K562 (cell line): ENCODE results near the gene LRMDA. TPM values are rescaled to one million over a fixed set of nuclear protein-coding genes. Genes with fewer than 3 reads are reported as not detected.

Experiments
- ATAC-seq: fragments of 200-7000 bp; cut with Tn5 transposase; 3 replicates; pipeline ENCODE4 v1.9.1; 2020; ENCODE audit warnings: moderate library complexity
- BruUV-seq: library from RNA; stranded (reverse); fragments of 400-500 nt; replicated peaks from 2 replicates; lab custom pipeline; 2021; lab: Mats Ljungman, UMichigan
- CTCF ChIA-PET: fragments of 300-600 bp; formaldehyde crosslinking; extraction: SDS; loops from one replicate; lab custom pipeline; 2021; ENCODE audit warnings: low intra/inter-chr PET ratio; lab: Yijun Ruan, JAX
- POLR2A ChIA-PET: fragments of 300-600, 350-650 bp; sonication (Branson Sonifier 250); formaldehyde crosslinking; extraction: SDS; loops from one replicate; lab custom pipeline; 2021; ENCODE audit warnings: antibody characterized with exemption, inconsistent platforms; lab: Yijun Ruan, JAX
- DNase-seq, 4 experiments: peaks; one replicate each; pipeline versions ENCODE4 v3.0.0 to v3.0.0-alpha.2; 2011 to 2018; ENCODE audit warnings: low spot score in 3 of 4, mixed read lengths in 3 of 4; ENCODE audit errors: extremely low read depth in 1 of 4
- FAIRE-seq: peaks from 2 replicates; lab custom pipeline; 2011; peaks lifted over from hg19 to GRCh38; lab: Jason Lieb, UNC
- H2AFZ ChIP-seq: 2 replicates; pipeline ENCODE4 v1.6.0; 2011; ENCODE audit warnings: low read depth, low read length, control low read depth, inconsistent platforms
- H3K27ac ChIP-seq: fragments of 200-600 bp; 3 replicates; pipeline ENCODE4 v1.8.0; 2011; ENCODE audit warnings: low read depth, mild to moderate bottlenecking, control low read depth, inconsistent platforms, low read length, moderate library complexity, mixed read lengths; ENCODE audit errors: extremely low read depth
- H3K27me3 ChIP-seq, 2 experiments: fragments of 300-600 bp in 1 of 2; 2 replicates in 1 of 2; 3 replicates in 1 of 2; pipeline versions ENCODE4 v1.6.0 to v1.8.0; 2011; ENCODE audit warnings: inconsistent platforms in 2 of 2, low read length in 2 of 2, mild to moderate bottlenecking in 1 of 2, mixed read lengths in 1 of 2, moderate library complexity in 1 of 2; ENCODE audit not compliant: control insufficient read depth in 2 of 2, insufficient read depth in 2 of 2
- H3K36me3 ChIP-seq: fragments of 300-600 bp; 3 replicates; pipeline ENCODE4 v1.8.0; 2011; ENCODE audit warnings: mild to moderate bottlenecking, low read length, inconsistent platforms; ENCODE audit not compliant: control insufficient read depth, insufficient read depth
- H3K4me1 ChIP-seq, 2 experiments: fragments of 200-600 bp in 1 of 2; replicated peaks in 1 of 2; 2 replicates in 1 of 2; 3 replicates in 1 of 2; pipeline versions ENCODE4 v1.5.1 to v1.8.0; 2011; ENCODE audit warnings: inconsistent platforms in 2 of 2, low read length in 2 of 2, mild to moderate bottlenecking in 1 of 2, mixed read lengths in 1 of 2, moderate library complexity in 1 of 2; ENCODE audit not compliant: control insufficient read depth in 2 of 2, insufficient read depth in 2 of 2
- H3K4me2 ChIP-seq: 2 replicates; pipeline ENCODE4 v1.6.1; 2011; ENCODE audit warnings: low read length, control low read depth, inconsistent platforms, mixed read lengths; ENCODE audit not compliant: insufficient read depth
- H3K4me3 ChIP-seq: fragments of 200-600 bp; sonication (generic), shearing (Covaris generic); 2 replicates; pipeline ENCODE4 v1.5.1; 2016; ENCODE audit warnings: control low read depth, inconsistent platforms
- H3K79me2 ChIP-seq: fragments of 200-600 bp; 3 replicates; pipeline ENCODE4 v1.8.0; 2011; ENCODE audit warnings: low read length, inconsistent platforms; ENCODE audit not compliant: control insufficient read depth, insufficient read depth
- H3K9ac ChIP-seq, 2 experiments: 2 replicates each; pipeline versions ENCODE4 v1.6.0 to v1.6.1; 2011; ENCODE audit warnings: low read depth in 2 of 2, low read length in 2 of 2, control low read depth in 1 of 2, inconsistent platforms in 1 of 2, mild to moderate bottlenecking in 1 of 2, mixed read lengths in 1 of 2; ENCODE audit not compliant: insufficient read depth in 1 of 2
- H3K9me1 ChIP-seq: one replicate; pipeline ENCODE4 v1.6.0; 2011; ENCODE audit warnings: inconsistent platforms, mild to moderate bottlenecking, low read length, moderate library complexity; ENCODE audit not compliant: control insufficient read depth, insufficient read depth
- H3K9me3 ChIP-seq: replicated peaks from 2 replicates; pipeline ENCODE4 v1.5.1; 2011; ENCODE audit warnings: low read depth, low read length, inconsistent platforms; ENCODE audit not compliant: control insufficient read depth, insufficient read depth
- H4K20me1 ChIP-seq: replicated peaks from 2 replicates; pipeline ENCODE4 v1.6.1; 2011; ENCODE audit warnings: low read length, inconsistent platforms, mixed read lengths; ENCODE audit not compliant: control insufficient read depth, insufficient read depth
- FOSL1 ChIP-seq: fragments of 200-800 bp; sonication (Bioruptor generic); conservative IDR thresholded peaks from 2 replicates; pipeline ENCODE4 v1.6.1; 2016; ENCODE audit warnings: missing genetic modification characterization, missing compliant biosample characterization
- GABPA ChIP-seq: fragments of 200-800 bp; sonication (Bioruptor generic); conservative IDR thresholded peaks from 2 replicates; pipeline ENCODE4 v1.6.1; 2016; ENCODE audit warnings: low read depth, missing genetic modification characterization, missing compliant biosample characterization
- HCFC1 ChIP-seq: IDR thresholded peaks from 2 replicates; pipeline ENCODE4 v1.6.1; 2012; ENCODE audit warnings: low read depth, low read length, improper control_type of control experiment
- KLF16 ChIP-seq: IDR thresholded peaks from 2 replicates; pipeline ENCODE4 v1.6.1; 2016; ENCODE audit warnings: antibody characterized with exemption
- PURB ChIP-seq: sonication (generic); formaldehyde crosslinking; IDR thresholded peaks from 2 replicates; pipeline ENCODE4 v1.9.0; 2021; ENCODE audit warnings: low read depth, mild to moderate bottlenecking, missing genetic modification reagents
- SIX5 ChIP-seq, 2 experiments: IDR thresholded peaks; 2 replicates each; pipeline ENCODE4 v1.6.1; 2011; ENCODE audit warnings: low read length in 2 of 2, borderline replicate concordance in 1 of 2, low read depth in 1 of 2, mild to moderate bottlenecking in 1 of 2, moderate library complexity in 1 of 2; ENCODE audit not compliant: insufficient read depth in 1 of 2
- USF2 ChIP-seq: sonication (generic); formaldehyde crosslinking; IDR thresholded peaks from 2 replicates; pipeline ENCODE4 v1.5.0; 2020; ENCODE audit warnings: missing genetic modification reagents
- WGBS: fragments of 100-300 bp; shearing (Covaris generic); methylation state at CpG from one replicate; pipeline ENCODE4 v1.1.6; 2016; ENCODE audit warnings: low coverage, mixed read lengths; ENCODE audit not compliant: insufficient coverage; ENCODE audit errors: missing lambda C conversion rate; 5-methylcytosine and 5-hydroxymethylcytosine counted together
- in situ Hi-C: fragments of 300-500 bp; cut with MboI; formaldehyde crosslinking; loops from 4 replicates; pipeline ENCODE4 v1.15.0; 2018; ENCODE audit warnings: inconsistent platforms, mixed read lengths
- intact Hi-C: fragments of 100-400 bp; cut with micrococcal nuclease; formaldehyde crosslinking; loops from 2 replicates; pipeline ENCODE4 v1.14.2; 2022
- polyA plus RNA-seq, 8 experiments: library from polyadenylated mRNA; depleted of rRNA in 4 of 8; stranded (reverse) in 5 of 8; unstranded in 3 of 8; fragments of >200 nt; fragmentation: Nextera tagmentation in 2 of 8; fragmentation: Illumina TruSeq in 1 of 8; extraction: Ambion mirVana in 2 of 8; extraction: Trizol in 1 of 8; gene quantifications; 2 replicates each; pipeline versions ENCODE4 v1.2.1 to v1.2.3, GENCODE V29; 2011 to 2014; ENCODE audit warnings: inconsistent platforms in 1 of 8, missing spikeins in 1 of 8
- total RNA-seq, 7 experiments: library from RNA; depleted of rRNA in 6 of 7; stranded (reverse); fragments of >200 nt in 6 of 7; fragmentation: Illumina TruSeq in 2 of 7; extraction: Trizol in 2 of 7; gene quantifications; 2 replicates each; pipeline versions ENCODE4 v1.2.1 to v1.2.3, GENCODE V29; 2011 to 2021; ENCODE audit warnings: low replicate concordance in 1 of 7

LRMDA gene
- total and polyA plus RNA-seq, 9 of the 15 experiments (the other 6 are each of a cell fraction or from before 2014, with no cell fraction given): 0.25 TPM; not detected in 8

- no peaks in the 10 kb centered on the region; a peak in 1 of 5 replicates for H3K4me1 ChIP-seq
- H3K9me1 ChIP-seq: no peaks in the 10 kb centered on the region
- no peak overlapping the region for H3K9ac ChIP-seq
- POLR2A ChIA-PET: no interaction called here
- TF ChIP-seq KLF16 (no peak), GABPA (tag) (peak; percentile 31; the same call in 1 of the 2 replicates), FOSL1 (no peak), HCFC1 (peak; percentile 71), USF2 (CRISPR knock-in tag) (peak; percentile 77), PURB (CRISPR knock-in tag) (no peak), SIX5 (IDR thresholded peaks at IDR 0.05; ENCODE audit: borderline replicate concordance in 1 of 2, insufficient read depth in 1 of 2, low read depth in 1 of 2, low read length in 2 of 2) (peak; percentile 8 to 32; a peak in 1 of 4 replicates)
- peak overlapping the region; percentile 63; the same call in 1 of the 2 replicates for H2AFZ ChIP-seq
- ATAC-seq (peak; percentile 70), FAIRE-seq (no peak), DNase-seq (no peak)
- H4K20me1 ChIP-seq: no peaks in the 10 kb centered on the region
- no peak overlapping the region for H3K27ac ChIP-seq
- in situ Hi-C loops: no loop called here
- CTCF ChIA-PET: no interaction called here
- H3K4me2 ChIP-seq: no peak overlapping the region
- BruUV-seq: no TSS peak
- H3K9me3 ChIP-seq: no peaks in the 10 kb centered on the region
- H3K36me3 ChIP-seq: no peaks in the 10 kb centered on the region
- no peak overlapping the region for H3K4me3 ChIP-seq
- H3K79me2 ChIP-seq: no peaks in the 10 kb centered on the region
- intact Hi-C loops: no loop called here
- 0% methylated on average over 2 of the region's 2 CpGs for WGBS
- peaks cover 0 to 2% of the 10 kb centered on the region in 2 experiments; a peak in 1 of 5 replicates for H3K27me3 ChIP-seq
Observed at GRCh38 chr10:75956624-75957023, 525.2 kb downstream of the LRMDA start.
